GM12864 (cell line): ENCODE results near the gene GARIN1A.
"Not testable (repeated sequence)": the region's sequence is repeated elsewhere in the genome, so short reads cannot be mapped to it uniquely, and the experiment has no call there.

Source experiments
- DNase-seq: peaks from one replicate; pipeline ENCODE4 v3.0.0-alpha.2; 2011; ENCODE audit warnings: low read depth
- H3K4me3 ChIP-seq: 2 replicates; pipeline ENCODE4 v1.5.1; 2011; ENCODE audit warnings: mild to moderate bottlenecking, low read depth, low read length, control low read depth
- TF ChIP-seq, protein P1 (sequence below): IDR thresholded peaks from 2 replicates; pipeline ENCODE4 v1.5.1; 2011; ENCODE audit warnings: low read depth, mild to moderate bottlenecking, moderate library complexity, low read length, control low read depth, inconsistent platforms; ENCODE audit errors: missing control alignments

The GARIN1A gene

DNA sequence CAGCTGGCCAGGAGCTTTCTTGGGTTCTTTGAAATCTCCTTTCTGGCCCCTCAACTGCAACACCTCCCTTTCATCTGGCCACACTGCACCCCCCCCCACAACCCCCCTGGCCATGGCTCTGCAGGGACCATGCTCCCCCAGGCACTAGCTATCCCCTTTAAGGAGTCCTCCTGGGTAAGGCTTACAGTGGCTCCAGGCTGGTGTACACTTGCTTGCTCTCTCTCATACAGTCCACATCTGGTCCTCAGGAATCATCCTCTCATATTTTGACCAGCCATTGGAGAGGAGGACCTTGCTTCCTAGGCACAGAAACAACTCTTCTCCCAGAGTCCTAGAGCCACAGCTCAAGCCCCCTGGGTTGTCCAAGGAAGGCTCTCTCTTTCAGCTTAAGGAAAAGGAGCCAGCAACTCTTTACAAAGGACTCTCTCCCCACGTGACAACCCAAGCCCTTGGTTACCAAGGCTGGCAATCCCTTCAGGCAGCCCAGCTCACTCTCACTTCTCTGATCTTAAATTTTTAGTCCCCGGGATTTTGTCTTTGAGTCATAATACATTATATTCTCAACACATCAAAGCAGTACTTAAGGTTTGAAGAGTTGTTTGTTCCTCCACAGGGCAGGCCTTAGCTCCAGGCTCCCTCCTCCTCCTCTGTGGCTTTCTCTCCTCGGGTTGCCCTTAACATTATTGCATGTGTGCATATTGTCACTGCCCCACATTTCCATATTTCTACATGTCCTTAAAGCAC, 9.9 kb downstream of the GARIN1A start:
- H3K4me3 ChIP-seq: no peak overlapping the region
- TF ChIP-seq, protein P1, sequence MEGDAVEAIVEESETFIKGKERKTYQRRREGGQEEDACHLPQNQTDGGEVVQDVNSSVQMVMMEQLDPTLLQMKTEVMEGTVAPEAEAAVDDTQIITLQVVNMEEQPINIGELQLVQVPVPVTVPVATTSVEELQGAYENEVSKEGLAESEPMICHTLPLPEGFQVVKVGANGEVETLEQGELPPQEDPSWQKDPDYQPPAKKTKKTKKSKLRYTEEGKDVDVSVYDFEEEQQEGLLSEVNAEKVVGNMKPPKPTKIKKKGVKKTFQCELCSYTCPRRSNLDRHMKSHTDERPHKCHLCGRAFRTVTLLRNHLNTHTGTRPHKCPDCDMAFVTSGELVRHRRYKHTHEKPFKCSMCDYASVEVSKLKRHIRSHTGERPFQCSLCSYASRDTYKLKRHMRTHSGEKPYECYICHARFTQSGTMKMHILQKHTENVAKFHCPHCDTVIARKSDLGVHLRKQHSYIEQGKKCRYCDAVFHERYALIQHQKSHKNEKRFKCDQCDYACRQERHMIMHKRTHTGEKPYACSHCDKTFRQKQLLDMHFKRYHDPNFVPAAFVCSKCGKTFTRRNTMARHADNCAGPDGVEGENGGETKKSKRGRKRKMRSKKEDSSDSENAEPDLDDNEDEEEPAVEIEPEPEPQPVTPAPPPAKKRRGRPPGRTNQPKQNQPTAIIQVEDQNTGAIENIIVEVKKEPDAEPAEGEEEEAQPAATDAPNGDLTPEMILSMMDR: no peak
- no peak for DNase-seq

DNA sequence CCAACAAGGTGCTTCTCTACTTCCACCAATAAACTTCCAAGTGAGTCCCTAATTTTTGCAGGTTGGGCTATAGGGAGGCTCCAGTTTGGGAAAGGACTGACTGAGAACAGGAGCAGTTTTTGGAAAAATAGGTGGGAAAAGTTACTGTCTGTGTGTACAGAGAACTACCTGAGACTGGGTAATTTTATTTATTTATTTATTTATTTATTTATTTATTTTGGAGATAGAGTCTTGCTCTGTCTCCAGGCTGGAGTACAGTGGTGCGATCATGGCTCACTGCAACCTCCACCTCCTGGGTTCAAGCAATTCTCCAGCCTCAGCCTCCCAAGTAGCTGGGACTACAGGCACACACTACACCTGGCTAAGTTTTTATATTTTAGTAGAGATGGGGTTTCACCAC, 11.2 kb downstream of the GARIN1A start:
- H3K4me3 ChIP-seq, DNase-seq: not testable (repeated sequence)

DNA sequence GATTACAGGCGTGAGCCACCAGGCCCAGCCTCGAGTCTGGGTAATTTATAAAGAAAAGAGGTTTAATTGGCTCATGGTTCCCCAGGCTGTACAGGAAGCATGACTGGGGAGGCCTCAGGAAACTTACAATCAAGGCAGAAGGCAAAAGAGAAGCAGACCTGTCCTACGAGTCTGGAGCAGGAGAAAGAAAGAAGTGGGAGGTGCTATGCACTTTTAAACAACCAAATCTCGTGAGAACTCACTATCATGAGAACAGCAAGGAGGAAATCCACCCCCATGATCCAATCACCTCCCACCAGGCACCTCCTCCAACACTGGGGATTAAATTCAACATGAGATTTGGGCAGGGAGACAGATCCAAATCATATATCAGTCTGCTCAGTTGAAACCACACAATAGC, 11.6 kb downstream of the GARIN1A start:
- DNase-seq, H3K4me3 ChIP-seq: not testable (repeated sequence)

DNA sequence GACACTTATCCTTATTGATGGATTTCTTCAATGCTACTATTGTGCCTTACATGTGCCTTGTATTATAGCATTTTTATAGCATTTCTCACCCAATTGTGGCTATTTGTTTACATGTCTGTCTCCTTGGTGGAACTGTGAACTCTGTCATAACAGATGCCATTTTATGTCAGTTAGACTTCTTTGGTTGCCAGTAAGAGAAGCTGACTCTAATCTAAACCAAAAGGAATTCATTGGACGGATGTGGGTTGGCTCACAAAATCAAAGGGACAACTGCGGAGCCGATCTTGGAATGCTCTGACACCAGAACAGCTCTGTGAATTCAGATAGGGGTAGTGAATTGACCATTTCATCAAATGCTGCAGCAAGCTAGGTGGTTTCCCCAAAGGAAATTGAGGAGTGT, 15.0 kb downstream of the GARIN1A start:
- DNase-seq: no peak
- H3K4me3 ChIP-seq: no peak overlapping the region
- TF ChIP-seq, protein P1: no peak

DNA sequence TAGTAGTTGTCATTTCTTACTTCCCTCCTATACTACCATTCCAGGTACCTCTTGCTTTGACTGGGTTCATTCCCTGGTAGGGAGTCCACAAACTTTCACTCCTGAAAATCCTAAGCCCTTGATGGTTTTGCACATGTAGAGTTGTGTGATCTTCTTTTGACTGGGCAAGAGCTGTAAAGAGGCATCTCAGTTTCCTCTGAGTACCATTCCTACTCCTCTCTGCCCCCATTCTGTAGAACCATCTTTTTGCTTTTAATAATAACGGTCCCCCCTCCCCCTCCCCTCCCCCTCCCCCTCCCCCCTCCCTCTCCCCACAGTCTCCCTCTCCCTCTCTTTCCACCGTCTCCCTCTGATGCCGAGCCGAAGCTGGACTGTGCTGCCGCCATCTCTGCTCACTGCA, 16.4 kb downstream of the GARIN1A start:
- TF ChIP-seq, protein P1: no peak
- DNase-seq: no peak
- H3K4me3 ChIP-seq: no peak overlapping the region

DNA sequence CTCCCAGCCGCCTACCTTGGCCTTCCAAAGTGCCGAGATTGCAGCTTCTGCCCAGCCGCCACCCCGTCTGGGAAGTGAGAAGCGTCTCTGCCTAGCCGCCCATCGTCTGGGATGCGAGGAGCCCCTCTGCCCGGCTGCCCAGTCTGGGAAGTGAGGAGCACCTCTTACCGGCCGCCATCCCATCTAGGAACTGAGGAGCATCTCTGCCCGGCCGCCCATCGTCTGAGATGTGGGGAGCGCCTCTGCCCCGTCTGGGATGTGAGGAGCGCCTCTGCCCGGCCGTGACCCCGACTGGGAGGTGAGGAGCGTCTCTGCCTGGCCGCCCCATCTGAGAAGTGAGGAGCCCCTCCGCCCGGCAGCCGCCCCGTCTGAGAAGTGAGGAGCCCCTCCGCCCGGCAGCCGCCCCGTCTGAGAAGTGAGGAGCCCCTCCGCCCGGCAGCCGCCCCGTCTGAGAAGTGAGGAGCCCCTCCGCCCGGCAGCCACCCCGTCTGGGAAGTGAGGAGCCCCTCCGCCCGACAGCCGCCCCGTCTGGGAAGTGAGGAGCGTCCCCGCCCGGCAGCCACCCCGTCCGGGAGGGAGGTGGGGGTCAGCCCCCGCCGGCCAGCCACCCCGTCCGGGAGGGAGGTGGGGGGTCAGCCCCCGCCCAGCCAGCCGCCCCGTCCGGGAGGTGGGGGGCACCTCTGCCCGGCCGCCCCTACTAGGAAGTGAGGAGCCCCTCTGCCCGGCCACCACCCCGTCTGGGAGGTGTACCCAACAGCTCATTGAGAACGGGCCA, 17.3 kb downstream of the GARIN1A start:
- H3K4me3 ChIP-seq, DNase-seq: not testable (repeated sequence)

DNA sequence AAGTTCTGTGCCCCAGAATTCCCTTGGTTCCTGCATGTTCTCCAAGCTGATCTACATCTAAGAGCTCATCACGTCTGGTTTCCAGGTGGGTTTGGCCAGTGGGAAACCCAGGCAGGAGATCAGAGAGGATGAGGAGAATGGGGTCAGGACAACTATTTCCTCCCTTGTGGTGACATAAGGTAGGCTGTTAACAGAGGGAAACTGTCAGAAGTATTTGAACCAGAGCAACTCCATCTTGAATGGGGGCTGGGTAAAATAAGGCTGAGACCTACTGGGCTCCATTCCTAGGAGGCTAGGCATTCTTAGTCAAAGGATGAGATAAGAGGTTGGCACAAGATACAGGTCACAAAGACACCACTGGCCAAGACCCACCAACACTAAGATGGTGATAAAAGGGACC, 19.1 kb downstream of the GARIN1A start:
- TF ChIP-seq, protein P1: no peak
- DNase-seq: no peak

DNA sequence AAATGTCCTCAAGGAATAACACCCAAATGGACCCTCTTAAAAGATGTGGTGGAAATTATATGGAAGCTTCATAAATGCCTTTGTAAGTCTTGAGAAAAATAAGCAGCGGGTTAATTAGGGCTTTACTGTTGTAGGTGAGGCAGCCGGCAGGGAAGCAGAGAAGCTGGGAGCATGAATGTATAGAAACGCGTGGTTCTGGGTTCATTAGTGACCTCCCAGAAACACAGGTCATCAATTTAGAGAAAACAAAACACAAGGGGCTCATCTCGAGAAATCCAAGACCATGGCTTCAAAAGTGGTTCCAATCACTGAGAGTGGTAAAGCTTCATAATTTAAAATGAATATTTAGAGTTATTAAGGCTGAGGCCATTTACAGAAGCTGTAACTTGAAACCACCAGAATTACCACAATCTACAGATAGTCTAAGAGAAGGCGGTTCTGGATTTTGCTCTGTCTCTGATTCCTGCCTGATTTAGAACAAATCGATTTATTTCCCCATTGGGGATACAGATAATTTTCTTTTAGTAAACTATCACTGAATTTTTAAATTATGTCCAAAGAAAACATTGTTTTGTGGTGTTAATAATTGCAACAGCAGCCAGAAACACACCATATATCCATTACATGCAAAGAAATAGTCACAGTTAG, 20.7 kb downstream of the GARIN1A start:
- no peak overlapping the region for H3K4me3 ChIP-seq
- TF ChIP-seq, protein P1: no peak
- no peak for DNase-seq

More for the DNA sequence above, 19.1 kb downstream of the GARIN1A start:
- no peak overlapping the region for H3K4me3 ChIP-seq
